CD14-positive monocyte (primary cell): Measurements from ENCODE around the gene CCL26. TPM values are rescaled to one million over a fixed set of nuclear protein-coding genes. Genes with fewer than 3 reads are reported as not detected.
"Not testable (repeated sequence)": the region's sequence is repeated elsewhere in the genome, so short reads cannot be mapped to it uniquely, and the experiment has no call there.

Source experiments
- DNase-seq, 3 donors: peaks; one replicate each; pipeline ENCODE4 v3.0.0-alpha.2; 2011 to 2022
- H2AFZ ChIP-seq: 2 replicates; pipeline ENCODE4 v1.6.0; 2012; ENCODE audit warnings: mild to moderate bottlenecking, low read depth, low read length, inconsistent platforms; ENCODE audit not compliant: insufficient read depth, poor library complexity, severe bottlenecking
- H3K27ac ChIP-seq, 2 donors: 1 replicate in 1 of 2; 2 replicates in 1 of 2; pipeline ENCODE4 v1.5.1; 2012 to 2013; ENCODE audit warnings: low read length in 2 of 2, control low read depth in 1 of 2, inconsistent platforms in 1 of 2, low read depth in 1 of 2, mild to moderate bottlenecking in 1 of 2
- H3K27me3 ChIP-seq, 2 donors: one replicate each; pipeline versions ENCODE4 v1.6.0 to v1.6.1; 2011 to 2013; ENCODE audit warnings: low read length in 2 of 2; ENCODE audit not compliant: control insufficient read depth in 2 of 2, insufficient read depth in 2 of 2
- H3K36me3 ChIP-seq, 2 donors: replicated peaks in 1 of 2; 1 replicate in 1 of 2; 2 replicates in 1 of 2; pipeline versions ENCODE4 v1.5.1 to v1.6.1; 2012 to 2013; ENCODE audit warnings: low read length in 2 of 2, control low read depth in 1 of 2, inconsistent platforms in 1 of 2, mild to moderate bottlenecking in 1 of 2; ENCODE audit not compliant: insufficient read depth in 2 of 2, control insufficient read depth in 1 of 2
- H3K4me1 ChIP-seq, 2 donors: 1 replicate in 1 of 2; 2 replicates in 1 of 2; pipeline versions ENCODE4 v1.5.1 to v1.6.1; 2012 to 2013; ENCODE audit warnings: low read length in 2 of 2, control low read depth in 1 of 2, inconsistent platforms in 1 of 2, mild to moderate bottlenecking in 1 of 2, moderate library complexity in 1 of 2; ENCODE audit not compliant: insufficient read depth in 2 of 2, control insufficient read depth in 1 of 2
- H3K4me2 ChIP-seq: replicated peaks from 2 replicates; pipeline ENCODE3; 2012; ENCODE audit warnings: low read length, moderate library complexity, mild to moderate bottlenecking; ENCODE audit not compliant: poor library complexity, severe bottlenecking; ENCODE audit errors: extremely low read depth
- H3K4me3 ChIP-seq, 3 experiments: fragments of 200-600 bp in 1 of 3; sonication (generic) in 1 of 3; replicated peaks in 1 of 3; 1 replicate in 2 of 3; 2 replicates in 1 of 3; pipeline ENCODE4 v1.5.1; 2011 to 2013; ENCODE audit warnings: low read length in 3 of 3, mild to moderate bottlenecking in 3 of 3, control low read depth in 2 of 3, low read depth in 2 of 3, inconsistent platforms in 1 of 3, moderate library complexity in 1 of 3
- H3K79me2 ChIP-seq: 2 replicates; pipeline ENCODE4 v1.6.0; 2012; ENCODE audit warnings: mild to moderate bottlenecking, control low read depth, inconsistent platforms, low read length, moderate library complexity; ENCODE audit not compliant: insufficient read depth
- H3K9ac ChIP-seq: 2 replicates; pipeline ENCODE4 v1.6.0; 2017; ENCODE audit warnings: low read length, mild to moderate bottlenecking; ENCODE audit not compliant: insufficient read depth, poor library complexity, severe bottlenecking
- H3K9me3 ChIP-seq, 2 donors: replicated peaks in 1 of 2; 1 replicate in 1 of 2; 2 replicates in 1 of 2; pipeline versions ENCODE4 v1.5.1 to v1.6.1; 2012 to 2013; ENCODE audit warnings: low read length in 2 of 2, control low read depth in 1 of 2; ENCODE audit not compliant: control insufficient read depth in 1 of 2, insufficient read depth in 1 of 2
- H4K20me1 ChIP-seq: 2 replicates; pipeline ENCODE4 v1.6.0; 2012; ENCODE audit warnings: mild to moderate bottlenecking, low read length, control low read depth, moderate library complexity; ENCODE audit not compliant: insufficient read depth
- H3K27ac Mint-ChIP-seq, 7 donors: one replicate each; pipeline ENCODE4 v1.8.0; 2020; ENCODE audit warnings: mild to moderate bottlenecking in 7 of 7, mixed read lengths in 7 of 7, moderate library complexity in 6 of 7, inconsistent platforms in 2 of 7
- H3K27me3 Mint-ChIP-seq, 3 donors: one replicate each; pipeline ENCODE4 v1.8.0; 2021 to 2022; ENCODE audit warnings: low read depth in 3 of 3, mild to moderate bottlenecking in 3 of 3, mixed read lengths in 3 of 3, moderate library complexity in 3 of 3, inconsistent platforms in 1 of 3
- H3K36me3 Mint-ChIP-seq, 2 donors: one replicate each; pipeline ENCODE4 v1.8.0; 2020; ENCODE audit warnings: mixed read lengths in 2 of 2, inconsistent platforms in 1 of 2, mild to moderate bottlenecking in 1 of 2
- H3K4me1 Mint-ChIP-seq: one replicate; pipeline ENCODE4 v1.8.0; 2020; ENCODE audit warnings: mild to moderate bottlenecking, mixed read lengths
- H3K4me3 Mint-ChIP-seq, 2 donors: one replicate each; pipeline ENCODE4 v1.8.0; 2020; ENCODE audit warnings: mild to moderate bottlenecking in 2 of 2, mixed read lengths in 2 of 2, moderate library complexity in 1 of 2
- H3K9me3 Mint-ChIP-seq, 7 donors: one replicate each; pipeline ENCODE4 v1.8.0; 2020 to 2022; ENCODE audit warnings: mixed read lengths in 7 of 7, mild to moderate bottlenecking in 6 of 7, moderate library complexity in 6 of 7, inconsistent platforms in 2 of 7
- WGBS: methylation state at CpG from one replicate; pipeline ENCODE4 v1.1.5; 2013; ENCODE audit warnings: missing lambda C conversion rate; ENCODE audit not compliant: insufficient coverage; 5-methylcytosine and 5-hydroxymethylcytosine counted together
- intact Hi-C, 2 donors: fragments of 100-400 bp; cut with micrococcal nuclease; formaldehyde crosslinking; loops; one replicate each; pipeline versions ENCODE4 v1.15.0 to v1.15.1; 2023
- polyA plus RNA-seq, 3 donors: library from polyadenylated mRNA; depleted of rRNA in 1 of 3; unstranded in 2 of 3; stranded (reverse) in 1 of 3; fragments of 300-500 nt in 2 of 3; fragments of >200 nt in 1 of 3; fragmentation: Illumina TruSeq in 2 of 3; gene quantifications; 1 replicate in 2 of 3; 2 replicates in 1 of 3; pipeline ENCODE4 v1.2.3, GENCODE V29; 2012 to 2021
- TF ChIP-seq, protein P1 (sequence below): fragments of 200-600 bp; IDR thresholded peaks from one replicate; pipeline ENCODE4 v1.8.0; 2022; ENCODE audit warnings: antibody characterized with exemption, mild to moderate bottlenecking

CCL26 gene
- polyA plus RNA-seq, 3 donors: not detected

DNA sequence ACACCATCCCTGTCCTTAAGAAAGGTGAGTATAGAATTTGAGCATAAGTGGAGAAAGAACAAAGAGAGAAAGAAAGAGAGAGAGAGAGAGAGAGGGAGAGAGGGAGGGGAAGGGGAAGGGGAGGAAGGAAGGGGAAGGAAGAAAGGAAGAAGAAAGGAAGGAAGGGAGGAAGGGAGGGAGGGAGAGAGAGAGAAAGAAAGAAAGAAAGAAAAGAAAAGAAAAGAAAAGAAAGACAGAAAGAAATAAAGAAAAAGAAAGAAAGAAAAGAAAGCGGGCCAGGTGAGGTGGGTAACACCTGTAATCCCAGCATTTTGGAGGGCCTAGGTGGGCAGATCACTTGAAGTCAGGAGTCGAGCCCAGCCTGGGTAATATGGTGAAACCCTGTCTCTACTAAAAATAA lies 21.7 kb upstream of the CCL26 start:
- H3K27me3 ChIP-seq: no peaks in the 10 kb centered on the region
- Mint-ChIP-seq H3K36me3 (no peaks in the 10 kb centered on the region), H3K9me3 (peaks cover 0 to 2% (median 0%) of the 10 kb centered on the region in 7 donors), H3K27me3 (peaks cover 5 to 20% (median 7%) of the 10 kb centered on the region in 3 donors), H3K27ac (no peak overlapping the region), H3K4me3 (peak overlapping the region in 1 of 2 donors; percentile 15), H3K4me1 (peaks cover 17% of the 10 kb centered on the region)
- H3K4me2 ChIP-seq: no peak overlapping the region
- H3K9ac ChIP-seq: no peak overlapping the region
- TF ChIP-seq, protein P1, sequence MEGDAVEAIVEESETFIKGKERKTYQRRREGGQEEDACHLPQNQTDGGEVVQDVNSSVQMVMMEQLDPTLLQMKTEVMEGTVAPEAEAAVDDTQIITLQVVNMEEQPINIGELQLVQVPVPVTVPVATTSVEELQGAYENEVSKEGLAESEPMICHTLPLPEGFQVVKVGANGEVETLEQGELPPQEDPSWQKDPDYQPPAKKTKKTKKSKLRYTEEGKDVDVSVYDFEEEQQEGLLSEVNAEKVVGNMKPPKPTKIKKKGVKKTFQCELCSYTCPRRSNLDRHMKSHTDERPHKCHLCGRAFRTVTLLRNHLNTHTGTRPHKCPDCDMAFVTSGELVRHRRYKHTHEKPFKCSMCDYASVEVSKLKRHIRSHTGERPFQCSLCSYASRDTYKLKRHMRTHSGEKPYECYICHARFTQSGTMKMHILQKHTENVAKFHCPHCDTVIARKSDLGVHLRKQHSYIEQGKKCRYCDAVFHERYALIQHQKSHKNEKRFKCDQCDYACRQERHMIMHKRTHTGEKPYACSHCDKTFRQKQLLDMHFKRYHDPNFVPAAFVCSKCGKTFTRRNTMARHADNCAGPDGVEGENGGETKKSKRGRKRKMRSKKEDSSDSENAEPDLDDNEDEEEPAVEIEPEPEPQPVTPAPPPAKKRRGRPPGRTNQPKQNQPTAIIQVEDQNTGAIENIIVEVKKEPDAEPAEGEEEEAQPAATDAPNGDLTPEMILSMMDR: no peak
- no peaks in the 10 kb centered on the region for H3K79me2 ChIP-seq
- no peak for DNase-seq
- intact Hi-C loops: no loop called here
- H2AFZ ChIP-seq: no peak overlapping the region
- no peaks in the 10 kb centered on the region for H3K9me3 ChIP-seq
- H3K36me3 ChIP-seq: no peaks in the 10 kb centered on the region
- no peaks in the 10 kb centered on the region for H4K20me1 ChIP-seq
- no CpG with 5 or more reads among the region's 2 CpGs for WGBS
- peaks cover 12 to 23% of the 10 kb centered on the region in 2 donors for H3K4me1 ChIP-seq
- H3K4me3 ChIP-seq: no peak overlapping the region
- no peak overlapping the region for H3K27ac ChIP-seq

DNA sequence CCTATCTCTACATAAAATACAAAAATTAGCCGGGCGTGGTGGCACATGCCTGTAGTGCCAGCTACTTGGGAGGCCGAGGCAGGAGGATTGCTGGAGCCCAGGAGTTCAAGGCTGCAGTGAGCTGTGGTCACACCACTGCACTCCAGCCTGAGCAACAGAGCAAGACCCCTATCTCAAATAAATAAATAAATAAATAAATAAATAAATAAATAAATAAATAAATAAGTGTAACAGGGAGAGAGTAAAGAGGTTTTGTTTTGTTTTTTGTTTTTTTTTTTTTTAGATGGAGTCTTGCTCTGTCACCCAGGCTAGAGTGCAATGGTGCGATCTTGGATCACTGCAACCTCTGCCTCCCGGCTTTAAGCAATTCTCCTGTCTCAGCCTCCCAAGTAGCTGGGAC lies 20.6 kb upstream of the CCL26 start:
- H3K9ac ChIP-seq, DNase-seq, H3K36me3 Mint-ChIP-seq, H3K79me2 ChIP-seq, H3K9me3 Mint-ChIP-seq, H3K4me2 ChIP-seq, H2AFZ ChIP-seq, H3K27me3 ChIP-seq, H3K36me3 ChIP-seq, intact Hi-C loops, H3K9me3 ChIP-seq, H4K20me1 ChIP-seq, H3K4me3 ChIP-seq, H3K27ac ChIP-seq, H3K27ac Mint-ChIP-seq, H3K4me3 Mint-ChIP-seq: not testable (repeated sequence)
- Mint-ChIP-seq H3K4me1 (peaks cover 15% of the 10 kb centered on the region), H3K27me3 (peaks cover 5 to 19% (median 8%) of the 10 kb centered on the region in 3 donors)
- 100% methylated on average over 1 of the region's 5 CpGs for WGBS
- peaks cover 12 to 23% of the 10 kb centered on the region in 2 donors for H3K4me1 ChIP-seq
